Hepatocyte (in vitro differentiated cells): ENCODE results near the gene FILIP1L. TPM values are rescaled to one million over a fixed set of nuclear protein-coding genes. Genes with fewer than 3 reads are reported as not detected.

ENCODE experiments used
- DNase-seq: peaks from one replicate; pipeline ENCODE4 v3.0.0-alpha.2; 2016; ENCODE audit warnings: low spot score
- H2AFZ ChIP-seq: fragments of 200-600 bp; sonication (generic); 2 replicates; pipeline ENCODE4 v1.6.0; 2016; ENCODE audit warnings: antibody characterized with exemption, mild to moderate bottlenecking
- H3K27ac ChIP-seq: fragments of 200-600 bp; sonication (generic); 2 replicates; pipeline ENCODE4 v1.5.1; 2016; ENCODE audit warnings: mild to moderate bottlenecking
- H3K27me3 ChIP-seq: fragments of 200-600 bp; sonication (generic); 2 replicates; pipeline ENCODE4 v1.6.1; 2016
- H3K36me3 ChIP-seq: fragments of 200-600 bp; sonication (generic); replicated peaks from 2 replicates; pipeline ENCODE4 v1.5.1; 2016; ENCODE audit warnings: low read depth; ENCODE audit not compliant: insufficient read depth
- H3K4me1 ChIP-seq: fragments of 200-600 bp; sonication (generic); 2 replicates; pipeline ENCODE4 v1.5.1; 2016; ENCODE audit warnings: mild to moderate bottlenecking, moderate library complexity; ENCODE audit not compliant: insufficient read depth
- H3K4me2 ChIP-seq: fragments of 200-600 bp; sonication (generic); 2 replicates; pipeline ENCODE4 v1.6.0; 2016
- H3K4me3 ChIP-seq: fragments of 200-600 bp; sonication (generic); 2 replicates; pipeline ENCODE4 v1.5.1; 2016; ENCODE audit warnings: mild to moderate bottlenecking
- H3K79me2 ChIP-seq: fragments of 200-600 bp; sonication (generic); 2 replicates; pipeline ENCODE4 v1.6.0; 2017; ENCODE audit warnings: mild to moderate bottlenecking
- H3K9me2 ChIP-seq: fragments of 200-600 bp; sonication (generic); replicated peaks from 2 replicates; pipeline ENCODE4 v1.6.0; 2017; ENCODE audit warnings: mild to moderate bottlenecking; ENCODE audit not compliant: insufficient read depth
- H3K9me3 ChIP-seq: fragments of 200-600 bp; sonication (generic); 2 replicates; pipeline ENCODE4 v1.5.1; 2016; ENCODE audit warnings: low read depth, mild to moderate bottlenecking
- H4K20me1 ChIP-seq: fragments of 200-600 bp; sonication (generic); 2 replicates; pipeline ENCODE4 v1.6.0; 2016; ENCODE audit warnings: mild to moderate bottlenecking; ENCODE audit not compliant: insufficient read depth, poor library complexity, severe bottlenecking
- CTCF ChIP-seq: fragments of 200-600 bp; sonication (generic); IDR thresholded peaks from 2 replicates; pipeline ENCODE4 v1.5.1; 2016; ENCODE audit warnings: antibody characterized with exemption, mild to moderate bottlenecking; ENCODE audit not compliant: poor library complexity
- EZH2 ChIP-seq: fragments of 200-600 bp; sonication (generic); IDR thresholded peaks from 2 replicates; pipeline ENCODE4 v1.6.1; 2016; ENCODE audit warnings: antibody characterized with exemption, mild to moderate bottlenecking, borderline replicate concordance
- EZH2phosphoT487 ChIP-seq: fragments of 200-600 bp; sonication (generic); IDR thresholded peaks from one replicate; pipeline ENCODE4 v1.6.1; 2018; ENCODE audit warnings: antibody characterized with exemption, mild to moderate bottlenecking, low read depth, moderate library complexity; ENCODE audit not compliant: unreplicated experiment, severe bottlenecking
- WGBS: methylation state at CpG from one replicate; pipeline ENCODE4 v1.1.6; 2016; ENCODE audit warnings: low lambda C conversion rate; ENCODE audit errors: missing lambda C conversion rate; 5-methylcytosine and 5-hydroxymethylcytosine counted together
- polyA plus RNA-seq: library from polyadenylated mRNA; unstranded; fragments of >200 nt; fragmentation: Nextera tagmentation; extraction: Ambion mirVana; gene quantifications from 2 replicates; pipeline ENCODE4 v1.2.1, GENCODE V29; 2016
- total RNA-seq: library from RNA; depleted of rRNA; stranded (reverse); fragments of >200 nt; gene quantifications from 2 replicates; pipeline ENCODE4 v1.2.3, GENCODE V29; 2014

Gene FILIP1L
- total and polyA plus RNA-seq, 2 experiments from 2014 or later: 48.2 to 49.4 TPM

GRCh38 chr3:99838755-99839154 lies 275.5 kb downstream of the FILIP1L start:
- no peak for DNase-seq
- Histone ChIP-seq H3K9me3 (no peaks in the 10 kb centered on the region), H3K4me1 (peaks cover 4% of the 10 kb centered on the region)

GRCh38 chr3:99837715-99838114 lies 276.6 kb downstream of the FILIP1L start:
- H3K4me3 ChIP-seq: no peak overlapping the region
- H3K4me1 ChIP-seq: peaks cover 6% of the 10 kb centered on the region
- no peaks in the 10 kb centered on the region for H3K9me2 ChIP-seq
- no peak for TF ChIP-seq CTCF
- no peak for TF ChIP-seq EZH2
- no peak for TF ChIP-seq EZH2phosphoT487
- H3K36me3 ChIP-seq: no peaks in the 10 kb centered on the region
- H2AFZ ChIP-seq: no peak overlapping the region
- 100% methylated on average over 1 of the region's 1 CpG for WGBS
- no peaks in the 10 kb centered on the region for H4K20me1 ChIP-seq
- no peaks in the 10 kb centered on the region for H3K27me3 ChIP-seq
- no peaks in the 10 kb centered on the region for H3K9me3 ChIP-seq
- H3K79me2 ChIP-seq: peaks cover 20% of the 10 kb centered on the region
- DNase-seq: no peak
- H3K4me2 ChIP-seq: no peak overlapping the region
- no peak overlapping the region for H3K27ac ChIP-seq

More at GRCh38 chr3:99838755-99839154, 275.5 kb downstream of the FILIP1L start:
- no peaks in the 10 kb centered on the region for H3K9me2 ChIP-seq
- H3K4me2 ChIP-seq: no peak overlapping the region
- H2AFZ ChIP-seq: no peak overlapping the region
- H3K27me3 ChIP-seq: no peaks in the 10 kb centered on the region
- peaks cover 20% of the 10 kb centered on the region for H3K79me2 ChIP-seq
- H3K27ac ChIP-seq: no peak overlapping the region
- no peaks in the 10 kb centered on the region for H3K36me3 ChIP-seq
- no peaks in the 10 kb centered on the region for H4K20me1 ChIP-seq
- TF ChIP-seq EZH2phosphoT487: no peak
- no peak for TF ChIP-seq EZH2
- TF ChIP-seq CTCF: no peak
- H3K4me3 ChIP-seq: no peak overlapping the region

DNA sequence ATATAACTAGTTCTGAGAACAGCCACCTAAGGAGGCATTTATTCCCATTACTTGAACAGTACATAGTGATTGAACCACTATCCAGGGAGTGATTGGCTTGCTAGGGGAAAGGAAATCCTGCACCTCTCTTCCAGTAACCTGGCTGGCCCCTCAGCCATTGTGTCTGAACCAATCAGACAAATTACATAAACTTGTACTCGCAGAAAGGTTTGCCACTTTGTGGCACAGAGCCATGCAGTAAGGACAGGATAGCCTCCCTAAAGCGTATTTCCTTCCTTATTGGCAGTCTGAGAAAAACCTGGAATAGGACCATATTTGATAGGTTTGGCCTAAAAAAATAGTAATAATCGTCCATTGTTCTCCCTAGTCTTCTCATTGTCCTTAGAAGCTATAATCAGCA lies 277.6 kb downstream of the FILIP1L start:
- Histone ChIP-seq H3K27ac (no peak overlapping the region), H3K4me3 (no peak overlapping the region), H3K36me3 (no peaks in the 10 kb centered on the region), H3K9me2 (no peaks in the 10 kb centered on the region), H3K27me3 (no peaks in the 10 kb centered on the region), H3K4me1 (peaks cover 6% of the 10 kb centered on the region), H3K4me2 (no peak overlapping the region), H3K79me2 (peaks cover 20% of the 10 kb centered on the region), H3K9me3 (no peaks in the 10 kb centered on the region), H4K20me1 (no peaks in the 10 kb centered on the region), H2AFZ (no peak overlapping the region)
- DNase-seq: no peak
- TF ChIP-seq EZH2phosphoT487 (no peak), CTCF (no peak), EZH2 (no peak)
- 97% methylated on average over 3 of the region's 3 CpGs for WGBS
